SK-MEL-5 (cell line): ENCODE data around the gene OR5K3. TPM values are rescaled to one million over a fixed set of nuclear protein-coding genes. Genes with fewer than 3 reads are reported as not detected.

ENCODE experiments used
- DNase-seq: peaks from one replicate; pipeline ENCODE4 v3.0.0-alpha.2; 2016; ENCODE audit warnings: low read depth, low spot score
- in situ Hi-C: cut with HindIII; loops from 2 replicates; pipeline ENCODE4 v1.10.0; 2016; ENCODE audit warnings: low sequenced_read_pairs, high pct_unique_total_duplicates, low pct_unique_long_range_greater_than_20kb
- total RNA-seq: library from RNA; depleted of rRNA; stranded (reverse); fragments of >200 nt; shearing (Covaris generic); gene quantifications from 2 replicates; pipeline ENCODE4 v1.2.3, GENCODE V29; 2014; rRNA removed

The OR5K3 gene
- total RNA-seq, 1 experiment from 2014 or later, result not detected

DNA sequence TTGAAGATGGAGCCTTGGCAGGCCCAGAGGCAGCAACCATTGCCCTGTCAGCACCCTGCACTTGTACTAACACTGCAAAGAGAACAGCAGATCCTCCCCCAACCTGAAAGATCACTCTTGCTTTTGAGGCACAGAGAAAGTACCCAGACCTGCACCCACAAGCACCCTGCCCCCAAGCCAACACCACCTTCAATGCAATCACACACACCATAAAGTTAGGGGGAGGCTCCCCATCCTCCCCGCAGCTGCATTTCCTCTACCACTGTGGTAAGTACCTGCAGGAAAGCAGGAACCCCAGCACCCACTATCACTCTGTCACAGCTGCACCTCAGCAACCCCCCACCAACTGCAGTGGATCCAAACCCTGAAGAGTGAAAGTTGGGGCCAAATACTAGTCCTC, 12.0 kb downstream of the OR5K3 start:
- no peak for DNase-seq
- in situ Hi-C loops, result no loop called here

DNA sequence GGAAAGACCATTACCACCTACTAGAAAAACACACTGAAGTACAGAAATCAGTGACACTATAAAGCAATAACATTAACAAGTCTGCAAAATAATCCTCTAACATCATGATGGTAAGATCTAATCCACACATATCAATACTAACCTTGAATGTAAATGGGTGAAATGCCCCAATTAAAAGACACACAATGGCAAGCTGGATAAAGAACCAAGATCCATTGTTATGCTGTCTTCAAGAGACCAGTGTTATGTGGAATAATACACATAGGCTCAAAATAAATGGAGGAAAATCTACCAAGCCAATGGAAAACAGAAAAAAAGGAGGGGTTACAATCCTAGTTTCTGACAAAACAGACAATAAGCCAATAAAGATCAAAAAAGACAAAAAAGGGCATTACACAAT, 13.5 kb downstream of the OR5K3 start:
- DNase-seq, result no peak
- in situ Hi-C loops, result no loop called here

DNA sequence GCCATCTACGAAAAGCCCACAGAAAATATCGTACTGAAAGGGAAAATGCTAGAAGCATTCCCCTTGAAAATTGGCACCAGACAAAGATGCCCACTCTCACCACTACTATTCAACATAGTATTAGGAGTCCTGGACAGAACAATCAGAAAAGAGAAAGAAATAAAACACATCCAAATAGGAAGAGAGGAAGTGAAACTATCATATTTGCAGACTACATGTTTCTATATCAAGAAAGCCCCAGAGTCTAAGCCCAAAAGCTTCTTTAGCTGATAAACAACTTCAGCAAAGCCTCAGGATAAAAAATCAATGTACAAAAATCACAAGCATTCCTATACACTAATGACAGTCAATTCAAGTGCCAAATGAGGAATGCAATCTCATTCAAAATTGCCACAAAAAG, 15.6 kb downstream of the OR5K3 start:
- in situ Hi-C loops, result no loop called here
- DNase-seq, result no peak

DNA sequence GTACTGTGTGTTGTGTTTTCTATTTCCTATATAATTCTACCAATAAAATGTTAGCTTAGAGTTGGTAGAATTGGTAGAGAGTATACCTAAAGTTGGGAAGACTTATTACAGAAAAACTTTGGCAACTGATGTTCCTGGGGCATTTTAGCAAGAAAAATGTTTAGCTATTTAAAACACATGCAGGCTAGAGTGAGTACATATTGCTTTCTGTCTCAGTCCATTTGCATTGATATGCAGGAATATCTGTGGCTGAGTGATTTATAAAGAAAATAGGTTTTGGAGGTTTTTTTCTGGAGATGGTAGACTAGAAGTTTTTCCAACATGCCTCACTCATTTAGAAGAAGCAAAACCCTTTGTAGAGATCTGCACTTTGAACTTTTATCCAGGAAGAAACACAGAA, 42.1 kb downstream of the OR5K3 start:
- no peak for DNase-seq
- in situ Hi-C loops, result no loop called here

DNA sequence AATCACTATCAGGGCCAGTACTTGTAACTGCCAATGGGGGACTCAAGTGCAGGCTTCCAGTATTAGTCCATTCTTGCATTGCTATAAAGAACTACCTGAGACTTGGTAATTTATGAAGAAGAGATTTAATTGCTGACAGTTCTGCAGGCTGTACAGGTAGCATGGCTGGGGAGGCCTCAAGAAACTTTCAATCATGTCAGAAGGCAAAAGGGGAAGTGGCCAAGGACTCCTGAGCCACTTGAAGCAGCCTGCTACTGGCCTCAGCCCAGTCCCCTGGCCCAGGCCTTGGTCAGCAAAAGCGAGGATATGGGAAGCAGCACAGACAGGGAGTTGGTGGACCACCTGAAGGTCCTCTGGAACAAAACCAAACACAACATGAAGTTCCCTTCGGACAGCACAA, 43.3 kb downstream of the OR5K3 start:
- in situ Hi-C loops, result no loop called here
- no peak for DNase-seq

DNA sequence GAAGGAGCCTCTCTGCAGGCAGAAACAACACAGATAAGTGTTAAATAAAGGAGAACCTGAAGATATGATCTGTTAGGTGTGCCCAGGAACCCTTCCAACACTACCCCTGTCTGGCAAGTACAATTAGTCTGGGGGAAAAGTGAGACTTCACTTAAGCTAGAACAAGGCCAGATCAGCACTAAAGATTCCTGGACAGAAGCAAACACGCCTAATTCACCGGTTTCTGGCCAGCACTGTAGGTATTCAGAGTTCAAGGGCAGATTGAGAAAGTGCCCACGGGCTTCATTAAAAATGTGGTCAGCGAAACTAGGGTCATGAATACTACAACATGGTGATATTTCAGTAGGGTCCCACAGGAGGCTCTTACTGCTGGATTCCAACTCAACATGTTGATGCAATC, 43.9 kb downstream of the OR5K3 start:
- no peak for DNase-seq
- in situ Hi-C loops, result no loop called here

DNA sequence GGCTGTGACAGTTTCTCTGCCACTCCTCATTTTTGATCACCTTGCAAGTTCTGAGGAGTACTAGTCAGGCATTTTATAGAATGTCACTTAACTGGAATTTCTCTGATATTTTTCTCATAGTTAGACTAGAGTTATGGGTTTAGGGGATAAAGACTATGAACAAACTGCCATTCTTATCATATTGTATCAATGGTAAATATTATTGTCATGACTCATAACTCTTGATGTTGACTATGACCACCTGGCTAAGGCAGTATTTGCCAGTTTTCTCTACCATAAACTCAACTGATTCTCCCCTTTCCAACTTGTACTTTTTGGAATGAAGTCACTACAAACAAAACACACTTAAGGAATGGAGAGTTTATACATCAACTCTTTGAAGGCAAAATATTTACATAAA, 49.8 kb downstream of the OR5K3 start:
- in situ Hi-C loops, result no loop called here

More for the DNA sequence above, 49.8 kb downstream of the OR5K3 start:
- no peak for DNase-seq

Other genes starting within 250 kb of the OR5K3 start
- not detected in 2 replicates for gene OR5H14, start 243.2 kb upstream of the OR5K3 start, total RNA-seq
- gene OR5H15, start 224.0 kb upstream of the OR5K3 start, total RNA-seq, result not detected in 2 replicates
- not detected in 2 replicates for gene OR5H6, start 126.4 kb upstream of the OR5K3 start, total RNA-seq
- not detected in 2 replicates for gene OR5H2, start 108.2 kb upstream of the OR5K3 start, total RNA-seq
- gene OR5K4, start 36.8 kb upstream of the OR5K3 start, total RNA-seq, result not detected in 2 replicates
- gene OR5K1, start 72.5 kb downstream of the OR5K3 start, total RNA-seq, result not detected in 2 replicates
- gene OR5K2, start 107.0 kb downstream of the OR5K3 start, total RNA-seq, result not detected in 2 replicates
- gene CLDND1, start 132.2 kb downstream of the OR5K3 start, total RNA-seq, result 81.5 and 82.6 TPM in 2 replicates
- gene GPR15, start 141.3 kb downstream of the OR5K3 start, total RNA-seq, result not detected in 2 replicates
- 66.4 and 69.5 TPM in 2 replicates for gene CPOX, start 202.9 kb downstream of the OR5K3 start, total RNA-seq